SK-N-SH treated with all-trans-retinoic acid at 6 μM for 48 hours (cell line): Measurements from ENCODE around the gene CMKLR1.

Experiments
- ATAC-seq: fragments of 200-7000 bp; cut with Tn5 transposase; 3 replicates; pipeline ENCODE4 v1.9.1; 2020; ENCODE audit warnings: mild to moderate bottlenecking, moderate library complexity
- ARNTL ChIP-seq: fragments of 450-650 bp; formaldehyde crosslinking; IDR thresholded peaks from 2 replicates; pipeline ENCODE4 v1.5.0; 2020; ENCODE audit warnings: low read depth, mild to moderate bottlenecking, moderate library complexity, borderline replicate concordance
- BACH2 ChIP-seq: fragments of 250-450 bp; sonication (Bioruptor Pico); IDR thresholded peaks from 2 replicates; pipeline ENCODE4 v1.9.0; 2021; ENCODE audit warnings: mild to moderate bottlenecking, borderline replicate concordance
- CREB5 ChIP-seq: fragments of 250-450 bp; sonication (Bioruptor Pico); IDR thresholded peaks from 2 replicates; pipeline ENCODE4 v1.5.1; 2020; ENCODE audit warnings: low read depth, mild to moderate bottlenecking, moderate library complexity
- CSDC2 ChIP-seq: fragments of 250-450 bp; sonication (Bioruptor Pico); IDR thresholded peaks from 2 replicates; pipeline ENCODE4 v1.5.0; 2020; ENCODE audit warnings: mild to moderate bottlenecking, moderate library complexity
- CSRNP3 ChIP-seq: fragments of 250-450 bp; sonication (Bioruptor Pico); IDR thresholded peaks from 2 replicates; pipeline ENCODE4 v1.5.1; 2021; ENCODE audit warnings: mild to moderate bottlenecking, moderate library complexity
- ESRRG ChIP-seq: fragments of 250-450 bp; sonication (Bioruptor Pico); IDR thresholded peaks from 2 replicates; pipeline ENCODE4 v1.6.1; 2021; ENCODE audit warnings: mild to moderate bottlenecking
- GLIS3 ChIP-seq: fragments of 250-450 bp; sonication (Bioruptor Pico); IDR thresholded peaks from 2 replicates; pipeline ENCODE4 v1.5.0; 2020; ENCODE audit warnings: mild to moderate bottlenecking, moderate library complexity
- ISL1 ChIP-seq: fragments of 250-450 bp; sonication (Bioruptor Pico); IDR thresholded peaks from 2 replicates; pipeline ENCODE4 v2.1.2; 2022; ENCODE audit warnings: mild to moderate bottlenecking, moderate library complexity
- OSR1 ChIP-seq: fragments of 250-450 bp; sonication (Bioruptor Pico); IDR thresholded peaks from 2 replicates; pipeline ENCODE4 v1.8.0; 2022; ENCODE audit warnings: moderate library complexity, mild to moderate bottlenecking, inconsistent platforms
- PATZ1 ChIP-seq: fragments of 250-450 bp; sonication (Bioruptor Pico); IDR thresholded peaks from 2 replicates; pipeline ENCODE4 v1.8.0; 2020; ENCODE audit warnings: mild to moderate bottlenecking, moderate library complexity, borderline replicate concordance
- POU6F1 ChIP-seq: fragments of 250-450 bp; sonication (Bioruptor Pico); IDR thresholded peaks from 2 replicates; pipeline ENCODE4 v1.8.0; 2021; ENCODE audit warnings: low read depth, mild to moderate bottlenecking, moderate library complexity, borderline replicate concordance
- PPARA ChIP-seq: fragments of 250-450 bp; sonication (Bioruptor Pico); IDR thresholded peaks from 2 replicates; pipeline ENCODE4 v1.5.0; 2020; ENCODE audit warnings: mild to moderate bottlenecking, borderline replicate concordance
- RARB ChIP-seq: fragments of 250-450 bp; sonication (Bioruptor Pico); IDR thresholded peaks from 2 replicates; pipeline ENCODE4 v1.8.0; 2021; ENCODE audit warnings: mild to moderate bottlenecking, moderate library complexity
- SNAI2 ChIP-seq: fragments of 250-450 bp; sonication (Bioruptor Pico); IDR thresholded peaks from 2 replicates; pipeline ENCODE4 v1.5.0; 2020; ENCODE audit warnings: mild to moderate bottlenecking, moderate library complexity
- TCF4 ChIP-seq: fragments of 250-450 bp; sonication (Bioruptor Pico); IDR thresholded peaks from 2 replicates; pipeline ENCODE4 v1.8.0; 2021; ENCODE audit warnings: mild to moderate bottlenecking, moderate library complexity, borderline replicate concordance
- TOX ChIP-seq: fragments of 250-450 bp; sonication (Bioruptor Pico); IDR thresholded peaks from 2 replicates; pipeline ENCODE4 v1.8.0; 2021; ENCODE audit warnings: mild to moderate bottlenecking, moderate library complexity, borderline replicate concordance
- ZC3H10 ChIP-seq: fragments of 250-450 bp; sonication (Bioruptor Pico); IDR thresholded peaks from 2 replicates; pipeline ENCODE4 v1.5.1; 2021; ENCODE audit warnings: mild to moderate bottlenecking, moderate library complexity
- ZFP3 ChIP-seq: fragments of 250-450 bp; sonication (Bioruptor Pico); IDR thresholded peaks from 2 replicates; pipeline ENCODE4 v1.5.0; 2020; ENCODE audit warnings: mild to moderate bottlenecking, moderate library complexity
- ZFP30 ChIP-seq: fragments of 450-650 bp; formaldehyde crosslinking; IDR thresholded peaks from 2 replicates; pipeline ENCODE4 v1.5.0; 2022; ENCODE audit warnings: mild to moderate bottlenecking, moderate library complexity
- ZNF565 ChIP-seq: fragments of 450-650 bp; formaldehyde crosslinking; conservative IDR thresholded peaks from 2 replicates; pipeline ENCODE4 v1.5.0; 2020; ENCODE audit warnings: low read depth, mild to moderate bottlenecking, moderate library complexity
- ZNF70 ChIP-seq: fragments of 450-650 bp; formaldehyde crosslinking; IDR thresholded peaks from 2 replicates; pipeline ENCODE4 v1.5.0; 2020; ENCODE audit warnings: mild to moderate bottlenecking, moderate library complexity
- TF ChIP-seq, protein P1 (sequence below): fragments of 250-450 bp; sonication (Bioruptor Pico); IDR thresholded peaks from 2 replicates; pipeline ENCODE4 v1.5.0; 2020; ENCODE audit warnings: mild to moderate bottlenecking, moderate library complexity

Gene CMKLR1

DNA sequence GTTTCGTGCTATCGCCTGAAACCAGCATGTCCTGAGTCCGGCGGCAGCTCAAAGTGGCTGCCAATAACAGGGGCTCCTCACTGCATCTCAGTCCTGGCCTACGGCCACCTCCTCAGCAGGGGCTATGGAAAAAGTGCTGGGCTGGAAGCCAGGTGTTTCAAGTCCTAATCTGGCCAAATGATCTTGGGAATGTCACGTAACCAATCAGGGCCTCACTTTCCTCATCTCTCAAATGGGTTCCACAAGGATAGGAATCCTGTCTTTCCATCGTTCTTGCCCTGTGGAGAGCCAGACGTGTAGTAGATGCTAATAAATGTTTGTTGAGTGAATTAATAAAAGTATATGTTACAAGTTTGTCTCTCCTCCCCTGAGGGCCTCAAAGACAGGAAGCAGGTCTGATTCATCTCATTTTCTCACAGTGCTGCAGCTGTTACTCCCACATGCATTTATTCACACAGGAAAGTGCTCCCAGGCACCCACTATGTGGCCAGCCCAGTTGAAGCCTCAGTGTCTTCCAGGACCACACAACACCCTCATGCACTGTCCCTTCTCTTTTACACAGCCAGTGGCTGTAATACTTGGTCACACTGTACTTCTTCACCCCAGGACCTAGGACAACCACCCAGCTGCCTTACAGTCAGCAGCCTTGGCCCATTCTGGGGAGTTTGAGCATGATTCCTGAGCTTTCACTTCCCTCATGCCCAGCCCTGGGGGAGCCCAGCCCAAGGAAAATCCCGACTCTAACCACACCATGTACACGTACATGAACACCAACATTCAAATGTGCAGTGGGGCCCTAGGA, 5.0 kb downstream of the CMKLR1 start:
- TF ChIP-seq SNAI2 (CRISPR knock-in tag) (no peak), RARB (CRISPR knock-in tag) (no peak), PPARA (CRISPR knock-in tag) (no peak), ESRRG (CRISPR knock-in tag) (no peak), ZNF565 (CRISPR knock-in tag) (no peak), ZC3H10 (CRISPR knock-in tag) (no peak), ISL1 (no peak), TOX (CRISPR knock-in tag) (no peak), ZNF70 (CRISPR knock-in tag) (no peak), CSRNP3 (CRISPR knock-in tag) (no peak), POU6F1 (CRISPR knock-in tag) (no peak), CREB5 (no peak), ARNTL (CRISPR knock-in tag) (no peak)
- ATAC-seq: no peak

GRCh38 chr12:108332791-108333382, 6.2 kb downstream of the CMKLR1 start:
- TF ChIP-seq POU6F1 (CRISPR knock-in tag) (no peak), ARNTL (CRISPR knock-in tag) (no peak), PPARA (CRISPR knock-in tag) (no peak), GLIS3 (CRISPR knock-in tag) (no peak), CSDC2 (CRISPR knock-in tag) (no peak), ZFP30 (no peak), TCF4 (CRISPR knock-in tag) (no peak), ZC3H10 (CRISPR knock-in tag) (no peak), CSRNP3 (CRISPR knock-in tag) (no peak), TOX (CRISPR knock-in tag) (no peak), ZNF70 (CRISPR knock-in tag) (no peak), ZFP3 (CRISPR knock-in tag) (no peak), PATZ1 (no peak), OSR1 (CRISPR knock-in tag) (no peak), RARB (CRISPR knock-in tag) (no peak), BACH2 (CRISPR knock-in tag) (no peak), ISL1 (no peak), CREB5 (no peak)
- TF ChIP-seq, protein P1, sequence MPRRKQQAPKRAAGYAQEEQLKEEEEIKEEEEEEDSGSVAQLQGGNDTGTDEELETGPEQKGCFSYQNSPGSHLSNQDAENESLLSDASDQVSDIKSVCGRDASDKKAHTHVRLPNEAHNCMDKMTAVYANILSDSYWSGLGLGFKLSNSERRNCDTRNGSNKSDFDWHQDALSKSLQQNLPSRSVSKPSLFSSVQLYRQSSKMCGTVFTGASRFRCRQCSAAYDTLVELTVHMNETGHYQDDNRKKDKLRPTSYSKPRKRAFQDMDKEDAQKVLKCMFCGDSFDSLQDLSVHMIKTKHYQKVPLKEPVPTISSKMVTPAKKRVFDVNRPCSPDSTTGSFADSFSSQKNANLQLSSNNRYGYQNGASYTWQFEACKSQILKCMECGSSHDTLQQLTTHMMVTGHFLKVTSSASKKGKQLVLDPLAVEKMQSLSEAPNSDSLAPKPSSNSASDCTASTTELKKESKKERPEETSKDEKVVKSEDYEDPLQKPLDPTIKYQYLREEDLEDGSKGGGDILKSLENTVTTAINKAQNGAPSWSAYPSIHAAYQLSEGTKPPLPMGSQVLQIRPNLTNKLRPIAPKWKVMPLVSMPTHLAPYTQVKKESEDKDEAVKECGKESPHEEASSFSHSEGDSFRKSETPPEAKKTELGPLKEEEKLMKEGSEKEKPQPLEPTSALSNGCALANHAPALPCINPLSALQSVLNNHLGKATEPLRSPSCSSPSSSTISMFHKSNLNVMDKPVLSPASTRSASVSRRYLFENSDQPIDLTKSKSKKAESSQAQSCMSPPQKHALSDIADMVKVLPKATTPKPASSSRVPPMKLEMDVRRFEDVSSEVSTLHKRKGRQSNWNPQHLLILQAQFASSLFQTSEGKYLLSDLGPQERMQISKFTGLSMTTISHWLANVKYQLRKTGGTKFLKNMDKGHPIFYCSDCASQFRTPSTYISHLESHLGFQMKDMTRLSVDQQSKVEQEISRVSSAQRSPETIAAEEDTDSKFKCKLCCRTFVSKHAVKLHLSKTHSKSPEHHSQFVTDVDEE (CRISPR knock-in tag): no peak
- ATAC-seq: no peak
